GM21576 (cell line): ENCODE results near the gene GPR25.

Experiments
- ATAC-seq: cut with Tn5 transposase; IDR thresholded peaks from one replicate; pipeline ENCODE4 v1.9.1; 2021; ENCODE audit warnings: mild to moderate bottlenecking, moderate library complexity; ENCODE audit not compliant: unreplicated experiment

Gene GPR25

GRCh38 chr1:200894712-200895442, 22.1 kb downstream of the GPR25 start, which contains the start of gene INAVA:
TSS of gene INAVA (plus strand) at chr1:200894900. CDS start at chr1:200898401, 3,501 bp downstream.
- ATAC-seq = no peak

GRCh38 chr1:200895443-200895789, 22.6 kb downstream of the GPR25 start:
- no peak for ATAC-seq

DNA sequence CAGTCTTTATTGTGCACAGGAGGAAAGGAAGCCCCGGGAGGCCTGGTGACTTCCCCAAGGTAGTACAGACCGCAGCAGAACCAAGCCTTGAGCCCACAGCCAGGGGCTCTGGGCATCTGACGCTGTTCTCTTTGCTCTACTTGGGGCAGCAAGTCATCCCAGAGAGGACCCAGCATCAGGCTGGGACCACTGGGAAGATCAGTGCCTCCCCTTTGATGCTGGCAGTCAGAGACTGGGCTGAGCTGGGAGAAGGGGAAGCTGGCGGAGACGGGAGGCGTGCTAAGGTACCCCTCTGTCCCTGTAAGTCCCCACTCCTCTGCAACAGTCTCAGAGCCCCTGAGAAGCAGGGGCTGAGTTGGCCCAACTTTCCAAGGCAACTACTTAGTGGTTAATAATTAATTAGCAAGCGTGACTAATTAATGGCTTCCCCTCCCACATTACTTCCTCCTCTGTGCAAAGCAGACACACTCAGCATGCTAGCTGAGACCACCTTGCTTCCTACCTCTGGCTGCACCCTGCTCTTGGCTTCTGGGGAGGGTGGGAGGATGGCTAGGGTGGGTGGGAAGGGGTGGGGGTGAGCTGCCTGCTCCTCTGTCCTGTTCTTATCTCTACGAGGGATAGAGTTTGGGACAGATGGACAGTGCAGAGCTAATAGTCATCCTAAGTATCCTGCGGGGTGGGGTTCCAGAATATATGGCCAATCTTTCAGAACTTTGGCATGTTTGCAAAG, 23.2 kb downstream of the GPR25 start:
- no peak for ATAC-seq

DNA sequence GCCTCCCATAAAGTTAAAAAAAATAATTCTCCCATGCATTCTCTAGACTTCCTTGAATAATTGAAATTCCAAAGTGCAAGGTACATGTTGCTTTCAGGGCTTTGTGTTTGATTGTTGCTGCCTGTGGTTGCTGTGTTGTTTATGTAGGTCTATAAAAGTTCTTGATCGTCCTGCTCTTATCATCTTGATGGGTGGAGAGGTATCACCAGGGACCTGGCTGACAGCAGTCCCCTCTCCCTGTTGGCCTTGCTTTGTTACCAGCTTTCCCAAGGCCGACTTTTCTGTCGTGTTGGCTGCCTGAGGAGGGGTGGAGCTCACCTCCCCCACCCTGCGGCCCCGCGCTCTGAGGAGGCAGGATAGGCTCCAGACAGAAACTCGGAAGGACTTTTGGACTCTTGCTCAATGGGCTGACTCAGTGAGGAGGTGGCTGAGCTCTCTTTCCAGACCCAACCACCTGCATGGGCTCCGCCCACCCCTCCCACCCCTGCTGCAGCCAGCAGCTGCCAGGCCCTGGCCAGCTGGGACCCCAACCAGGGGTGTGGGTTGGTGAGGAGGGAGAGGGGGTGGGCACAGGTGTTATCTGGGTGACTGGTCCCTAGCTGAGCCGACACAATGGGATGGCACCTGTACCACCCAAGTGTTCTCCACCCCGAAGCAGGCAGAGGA, 23.9 kb downstream of the GPR25 start:
- ATAC-seq = no peak

GRCh38 chr1:200897259-200897658, 24.5 kb downstream of the GPR25 start:
- no peak for ATAC-seq

GRCh38 chr1:200899015-200899386, 26.2 kb downstream of the GPR25 start:
- ATAC-seq = no peak

DNA sequence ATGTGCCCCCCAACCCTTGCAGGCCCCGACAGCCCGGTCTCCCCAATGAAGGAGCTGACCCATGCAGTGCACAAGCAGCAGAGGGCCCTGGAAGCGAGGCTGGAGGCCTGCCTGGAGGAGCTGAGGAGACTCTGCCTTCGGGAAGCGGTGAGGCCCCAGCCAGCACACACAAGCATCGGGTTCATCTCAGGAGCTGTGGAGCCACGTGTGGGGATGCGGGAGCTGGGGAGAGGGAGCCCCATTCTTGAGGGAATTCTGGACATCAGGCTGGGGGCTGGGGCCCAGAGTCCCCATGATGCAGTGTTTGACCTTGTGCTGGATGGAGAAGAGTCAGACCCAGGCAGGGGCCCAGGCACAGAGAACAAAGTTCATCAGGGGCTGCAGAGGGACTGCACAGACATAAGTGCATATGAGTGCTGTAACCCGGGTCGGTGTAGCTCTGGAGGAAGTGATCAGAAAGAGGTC, 26.7 kb downstream of the GPR25 start:
- no peak for ATAC-seq

DNA sequence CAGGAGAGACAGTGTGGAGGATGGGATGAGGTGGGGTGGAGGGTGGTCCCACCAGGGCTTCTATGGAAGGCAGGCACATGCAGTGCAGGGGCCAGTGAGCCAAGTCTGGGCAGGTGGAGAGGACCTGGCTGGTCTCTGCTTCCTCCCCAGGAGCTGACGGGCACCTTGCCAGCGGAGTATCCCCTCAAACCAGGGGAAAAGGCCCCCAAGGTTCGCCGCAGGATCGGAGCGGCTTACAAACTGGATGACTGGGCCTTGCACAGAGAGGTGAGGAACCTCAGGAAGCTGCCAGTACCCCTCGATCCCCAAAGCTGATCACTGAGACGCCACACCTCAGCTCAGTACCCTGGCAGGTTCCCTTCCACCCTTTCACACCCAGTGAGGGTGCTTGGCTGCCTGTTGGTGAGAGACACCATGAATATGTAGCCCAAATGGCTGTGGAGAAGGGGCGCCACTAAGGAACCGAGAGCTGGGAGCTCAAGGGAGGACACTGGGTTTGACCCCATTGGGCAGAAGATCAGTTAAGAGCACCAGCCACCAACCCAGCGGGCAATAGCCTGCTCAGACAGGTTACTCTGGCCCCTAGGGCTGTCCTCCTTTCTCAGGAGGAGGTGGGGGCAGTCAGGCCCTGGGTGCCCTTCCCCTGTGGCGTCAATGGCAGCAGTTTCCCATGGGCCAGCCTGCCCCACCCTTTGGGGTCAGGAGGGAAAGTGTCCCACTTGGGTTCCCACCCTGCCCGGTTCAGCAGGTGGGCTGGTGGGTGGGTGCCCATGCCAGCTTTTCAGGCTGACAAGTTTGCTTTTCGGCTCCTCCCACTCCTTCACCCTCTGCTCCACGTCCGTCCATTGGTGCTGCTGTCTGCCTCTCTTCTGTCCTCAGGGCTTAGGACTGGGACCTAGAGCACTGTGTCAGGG, 27.4 kb downstream of the GPR25 start:
- no peak for ATAC-seq

GRCh38 chr1:200900877-200901276, 28.1 kb downstream of the GPR25 start:
- ATAC-seq = no peak

GRCh38 chr1:200901350-200901749, 28.6 kb downstream of the GPR25 start:
- ATAC-seq = no peak

DNA sequence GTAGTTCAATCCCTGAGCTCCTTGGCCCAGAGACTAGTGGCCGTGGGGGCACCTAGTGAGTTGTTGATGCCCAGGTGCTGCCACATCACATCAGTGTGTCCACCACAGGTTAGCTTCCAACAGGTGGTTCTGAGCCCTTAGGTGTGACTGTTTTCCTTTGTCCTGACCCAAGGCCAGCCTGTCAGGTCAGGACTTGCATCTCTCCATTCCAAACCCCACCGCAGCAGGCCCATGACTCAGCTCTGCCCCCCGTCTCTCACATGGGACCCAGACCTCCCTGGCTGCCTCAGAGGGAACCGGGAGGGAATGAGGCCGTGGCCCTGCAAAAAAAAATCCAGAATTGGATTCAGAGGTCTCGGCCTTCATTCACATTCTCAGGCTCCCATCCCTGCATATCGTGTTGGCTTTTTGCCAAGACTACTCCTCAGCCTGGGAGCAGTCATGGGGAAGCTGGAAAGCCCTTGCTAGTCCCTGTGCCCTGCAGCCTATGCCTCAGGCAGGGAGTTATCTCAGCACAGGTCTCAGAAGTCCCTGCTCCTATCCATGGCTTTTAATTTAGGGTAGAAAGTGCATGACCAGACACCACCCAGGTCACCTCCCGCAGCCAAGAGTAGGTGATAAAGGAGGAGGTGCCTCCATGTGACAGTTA, 29.1 kb downstream of the GPR25 start:
- ATAC-seq = no peak

- ATAC-seq = no peak
Measured at GRCh38 chr1:200903793-200904192, 31.0 kb downstream of the GPR25 start.

DNA sequence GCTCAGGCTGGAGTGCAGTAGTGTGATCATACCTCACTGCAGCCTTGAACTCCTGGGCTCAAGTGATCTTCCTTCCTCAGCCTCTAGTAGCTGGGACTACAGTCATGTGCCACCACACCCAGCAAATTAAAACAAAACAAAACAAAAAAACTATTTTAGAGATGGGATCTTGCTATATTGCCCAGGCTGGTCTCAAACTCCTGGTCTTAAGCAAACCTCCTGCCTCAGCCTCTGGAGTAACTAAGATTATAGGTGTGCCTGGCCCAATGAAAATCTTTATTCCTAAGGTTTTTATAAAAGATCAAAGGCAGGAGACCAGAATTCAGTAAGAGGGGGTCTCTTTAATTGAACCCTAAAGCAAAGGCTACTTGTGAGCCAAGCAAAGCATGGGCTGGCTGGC, 32.0 kb downstream of the GPR25 start:
- no peak for ATAC-seq

DNA sequence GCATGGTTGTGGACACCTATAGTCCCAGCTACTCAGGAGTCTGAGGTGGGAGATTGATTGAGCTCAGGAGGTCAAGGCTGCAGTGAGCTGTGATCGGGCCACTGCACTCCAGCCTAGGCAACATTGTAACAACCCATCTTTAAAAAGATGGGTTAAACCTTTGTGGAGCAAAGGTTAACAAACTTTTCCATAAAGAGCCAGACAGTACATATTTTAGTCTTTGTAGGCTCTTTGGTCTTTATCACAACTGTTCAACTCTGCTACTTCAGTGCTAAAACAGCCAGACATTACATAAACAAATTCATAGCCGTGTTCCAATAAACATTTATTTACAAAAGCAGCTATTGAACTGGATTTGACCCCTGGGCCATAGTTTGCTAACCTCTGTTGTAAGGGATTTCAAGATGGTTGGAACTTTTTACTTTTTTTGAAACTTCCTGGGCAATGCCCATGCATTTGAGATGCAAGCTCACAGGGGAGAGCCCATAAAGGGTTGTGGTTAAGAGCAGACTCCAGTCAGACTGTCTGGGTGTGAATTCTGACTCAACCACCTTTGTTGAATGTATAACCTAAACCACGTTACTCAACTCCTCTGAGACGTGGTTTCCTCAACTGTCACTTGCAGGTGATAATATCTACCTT, 32.8 kb downstream of the GPR25 start:
- ATAC-seq = no peak

DNA sequence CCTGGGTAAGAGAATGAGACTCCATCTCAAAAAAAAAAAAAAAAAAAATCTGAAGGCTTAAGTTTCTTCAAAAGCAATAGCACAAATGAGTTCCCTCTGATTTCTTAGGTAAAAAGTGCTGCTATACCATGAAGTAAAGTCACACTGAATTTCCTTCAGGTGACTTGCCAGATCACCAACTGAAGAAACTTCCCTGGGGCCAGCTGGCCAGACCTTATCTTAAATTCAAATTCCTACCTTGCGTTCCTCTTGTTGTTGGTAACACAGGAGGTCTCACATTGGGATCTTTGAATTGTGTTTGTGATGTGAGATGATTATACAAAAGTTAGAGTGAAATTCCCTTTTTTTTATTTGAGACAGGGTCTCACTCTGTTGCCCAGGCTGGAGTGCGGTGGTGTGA, 33.7 kb downstream of the GPR25 start:
- no peak for ATAC-seq

DNA sequence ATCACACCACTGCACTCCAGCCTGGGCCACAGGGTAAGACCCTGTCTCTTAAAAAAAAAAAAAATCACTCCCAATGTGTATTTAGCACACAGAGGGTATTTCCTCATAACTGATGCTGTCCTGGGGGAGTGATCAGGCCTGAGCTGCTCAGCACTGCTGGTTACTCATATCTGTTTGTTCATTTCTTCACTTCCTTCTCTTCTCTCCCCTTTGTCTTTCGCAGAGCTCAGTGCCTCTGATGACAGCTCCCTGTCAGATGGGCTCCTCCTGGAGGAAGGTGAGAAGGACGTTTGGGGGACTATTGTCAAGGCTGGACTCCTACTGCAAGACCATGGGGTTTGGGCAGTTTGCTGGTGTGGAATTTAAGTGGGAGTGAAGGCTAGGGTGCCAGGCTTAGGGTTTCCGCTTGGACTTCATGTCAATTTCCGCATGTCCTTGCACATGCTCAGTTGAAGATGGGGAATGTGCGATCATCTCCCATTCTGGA, 34.9 kb downstream of the GPR25 start:
- ATAC-seq = peak; percentile 61

DNA sequence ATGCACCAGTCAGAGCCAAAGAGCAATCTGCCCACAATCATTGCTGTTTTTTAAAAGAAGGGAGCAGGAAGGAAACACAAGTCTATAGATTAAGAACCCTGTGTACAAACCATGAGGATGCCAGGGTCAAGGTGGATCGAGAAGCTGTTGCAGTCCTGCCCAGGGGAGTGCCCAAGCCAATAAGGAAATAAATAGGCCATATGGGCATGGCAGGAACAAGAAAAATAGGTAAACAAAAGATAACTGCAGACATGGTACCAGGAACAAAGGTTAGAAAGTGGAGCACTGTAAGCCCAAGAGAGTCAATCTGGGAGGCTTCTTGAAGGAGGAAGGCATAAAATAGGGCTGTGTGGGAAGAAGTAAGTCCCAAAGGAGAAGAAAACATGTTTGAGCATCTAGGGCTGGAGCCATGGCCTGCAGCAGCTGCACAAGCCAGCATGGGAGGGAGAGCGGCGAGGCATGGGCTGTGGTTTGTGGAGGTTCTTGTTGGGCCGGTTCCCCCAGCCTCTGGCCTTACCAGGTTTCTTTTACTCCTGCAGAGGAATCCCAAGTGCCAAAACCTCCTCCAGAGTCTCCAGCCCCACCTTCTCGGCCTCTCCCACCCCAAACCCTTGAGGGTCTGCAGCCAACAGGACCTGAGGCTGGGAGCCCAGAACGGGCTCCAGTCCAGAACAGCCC, 35.5 kb downstream of the GPR25 start:
- no peak for ATAC-seq

DNA sequence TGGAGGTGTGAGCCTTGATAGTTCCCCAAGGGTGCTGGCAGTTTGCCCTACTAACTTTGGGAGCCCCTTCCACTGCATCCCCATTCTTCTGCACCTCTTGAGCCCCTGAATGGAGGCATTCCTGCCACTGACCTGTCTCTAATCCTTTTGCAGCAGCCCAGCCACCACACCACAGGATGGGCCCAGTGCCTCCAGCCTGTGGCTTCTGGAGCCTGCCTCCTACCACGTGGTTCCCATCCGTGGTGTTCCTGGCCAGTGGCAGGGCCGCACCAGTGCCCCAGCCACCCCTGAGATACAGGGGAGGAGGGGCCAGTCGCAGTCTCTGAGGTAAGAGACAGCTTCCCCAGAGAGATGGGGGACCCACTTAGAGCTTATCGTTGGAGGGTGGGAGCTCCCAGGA, 36.3 kb downstream of the GPR25 start:
- no peak for ATAC-seq

DNA sequence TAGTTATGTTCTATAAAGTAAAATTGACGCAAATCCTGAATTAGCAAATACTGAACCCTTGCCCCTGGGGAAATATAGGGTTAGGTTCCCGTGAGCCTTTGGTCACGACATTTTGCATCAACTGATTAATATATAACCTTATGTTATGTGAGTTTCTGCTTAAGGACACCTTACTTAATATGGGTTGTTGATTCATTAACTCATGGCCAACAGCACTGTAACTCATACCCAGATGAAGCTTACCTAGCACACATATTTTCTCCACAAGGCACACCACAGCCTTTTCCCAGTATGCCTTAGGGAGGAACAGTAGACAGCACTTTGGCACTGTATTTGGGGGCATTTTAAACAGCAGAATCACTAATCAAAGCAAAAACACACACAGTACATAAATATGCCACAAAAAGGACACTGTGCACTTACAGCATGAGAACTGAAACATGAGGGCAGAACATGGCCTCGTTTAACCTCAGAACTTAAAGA, 37.0 kb downstream of the GPR25 start:
- ATAC-seq = no peak
